ENCODE results near the gene FHIT. TPM values are rescaled to one million over a fixed set of nuclear protein-coding genes. Genes with fewer than 3 reads are reported as not detected.

Gene FHIT
- total and polyA plus RNA-seq, 2 donors from 2014 or later, result 20.2 to 61.2 TPM

DNA sequence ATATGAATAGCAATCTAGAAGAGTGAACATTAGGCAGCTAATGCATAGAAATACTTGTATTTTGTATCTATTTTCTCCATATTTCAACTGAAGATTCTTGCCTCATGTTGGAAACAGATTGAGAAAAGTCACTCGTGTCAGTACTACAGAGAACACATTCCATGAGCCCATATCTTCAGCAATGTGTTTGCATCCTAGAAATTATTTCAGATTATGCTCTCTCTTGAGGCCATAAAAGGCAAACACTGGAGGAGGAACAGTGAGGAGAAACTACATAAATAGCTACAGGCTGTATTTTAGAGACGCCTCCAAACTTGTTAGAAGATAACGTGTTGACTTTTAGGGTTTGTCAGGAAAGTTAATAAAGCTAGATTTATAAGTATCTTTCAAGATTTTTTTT is 906.9 kb downstream of the FHIT start:
- H3K36me3 ChIP-seq (ENCODE audit: control insufficient read depth in 2 of 3, insufficient read depth in 3 of 3, low read length in 3 of 3), result no peaks in the 10 kb centered on the region
- H3K9ac ChIP-seq (ENCODE audit: low read length in 3 of 3), result no peak overlapping the region
- H3K27me3 ChIP-seq (ENCODE audit: control insufficient read depth, insufficient read depth, low read length), result no peaks in the 10 kb centered on the region
- TF ChIP-seq, protein P1, sequence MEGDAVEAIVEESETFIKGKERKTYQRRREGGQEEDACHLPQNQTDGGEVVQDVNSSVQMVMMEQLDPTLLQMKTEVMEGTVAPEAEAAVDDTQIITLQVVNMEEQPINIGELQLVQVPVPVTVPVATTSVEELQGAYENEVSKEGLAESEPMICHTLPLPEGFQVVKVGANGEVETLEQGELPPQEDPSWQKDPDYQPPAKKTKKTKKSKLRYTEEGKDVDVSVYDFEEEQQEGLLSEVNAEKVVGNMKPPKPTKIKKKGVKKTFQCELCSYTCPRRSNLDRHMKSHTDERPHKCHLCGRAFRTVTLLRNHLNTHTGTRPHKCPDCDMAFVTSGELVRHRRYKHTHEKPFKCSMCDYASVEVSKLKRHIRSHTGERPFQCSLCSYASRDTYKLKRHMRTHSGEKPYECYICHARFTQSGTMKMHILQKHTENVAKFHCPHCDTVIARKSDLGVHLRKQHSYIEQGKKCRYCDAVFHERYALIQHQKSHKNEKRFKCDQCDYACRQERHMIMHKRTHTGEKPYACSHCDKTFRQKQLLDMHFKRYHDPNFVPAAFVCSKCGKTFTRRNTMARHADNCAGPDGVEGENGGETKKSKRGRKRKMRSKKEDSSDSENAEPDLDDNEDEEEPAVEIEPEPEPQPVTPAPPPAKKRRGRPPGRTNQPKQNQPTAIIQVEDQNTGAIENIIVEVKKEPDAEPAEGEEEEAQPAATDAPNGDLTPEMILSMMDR (IDR thresholded peaks at IDR 0.05; ENCODE audit: borderline replicate concordance, extremely low read depth, insufficient read depth), result no peak
- intact Hi-C loops (cut with DNase I), result no loop called here
- no peak overlapping the region for H3K27ac ChIP-seq (ENCODE audit: low read depth in 2 of 2, low read length in 2 of 2)
- DNase-seq (peak in 1 of 5 donors; percentile 16), FAIRE-seq (no peak)
- no peak overlapping the region for H3K4me3 ChIP-seq (ENCODE audit: low read length in 3 of 3)
- H3K4me1 ChIP-seq (ENCODE audit: control insufficient read depth in 2 of 3, insufficient read depth in 2 of 3, low read depth in 1 of 3, low read length in 3 of 3), result no peaks in the 10 kb centered on the region
- no peaks in the 10 kb centered on the region for H3K9me3 ChIP-seq (ENCODE audit: control insufficient read depth in 2 of 3, insufficient read depth in 1 of 3, low read length in 3 of 3)

DNA sequence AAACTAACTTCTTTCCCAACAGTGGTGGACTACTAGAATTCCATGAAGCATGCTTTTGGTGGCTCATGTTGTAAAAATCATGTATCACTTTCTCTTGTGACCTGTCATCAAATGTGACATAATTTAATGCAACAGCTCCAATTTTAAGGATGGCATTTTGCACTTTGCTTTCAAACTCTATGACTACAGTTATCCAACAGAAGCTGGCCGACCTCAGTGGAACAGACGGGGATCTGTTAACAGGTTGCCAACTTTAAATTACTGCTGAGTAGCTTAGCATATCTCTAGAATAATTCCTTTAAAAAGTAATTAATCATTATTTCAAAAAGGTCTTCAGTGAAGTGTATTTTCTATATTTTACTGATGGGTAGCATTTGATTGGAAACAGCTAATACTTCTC is 907.4 kb downstream of the FHIT start:
- Histone ChIP-seq H3K4me3 (ENCODE audit: low read length in 3 of 3) (no peak overlapping the region), H3K27ac (ENCODE audit: low read depth in 2 of 2, low read length in 2 of 2) (no peak overlapping the region), H3K9me3 (ENCODE audit: control insufficient read depth in 2 of 3, insufficient read depth in 1 of 3, low read length in 3 of 3) (no peaks in the 10 kb centered on the region), H3K9ac (ENCODE audit: low read length in 3 of 3) (no peak overlapping the region), H3K27me3 (ENCODE audit: control insufficient read depth, insufficient read depth, low read length) (no peaks in the 10 kb centered on the region), H3K36me3 (ENCODE audit: control insufficient read depth in 2 of 3, insufficient read depth in 3 of 3, low read length in 3 of 3) (no peaks in the 10 kb centered on the region), H3K4me1 (ENCODE audit: control insufficient read depth in 2 of 3, insufficient read depth in 2 of 3, low read depth in 1 of 3, low read length in 3 of 3) (no peaks in the 10 kb centered on the region)
- TF ChIP-seq, protein P1 (IDR thresholded peaks at IDR 0.05; ENCODE audit: borderline replicate concordance, extremely low read depth, insufficient read depth), result no peak
- intact Hi-C loops (cut with DNase I), result no loop called here
- FAIRE-seq (no peak), DNase-seq (no peak)

DNA sequence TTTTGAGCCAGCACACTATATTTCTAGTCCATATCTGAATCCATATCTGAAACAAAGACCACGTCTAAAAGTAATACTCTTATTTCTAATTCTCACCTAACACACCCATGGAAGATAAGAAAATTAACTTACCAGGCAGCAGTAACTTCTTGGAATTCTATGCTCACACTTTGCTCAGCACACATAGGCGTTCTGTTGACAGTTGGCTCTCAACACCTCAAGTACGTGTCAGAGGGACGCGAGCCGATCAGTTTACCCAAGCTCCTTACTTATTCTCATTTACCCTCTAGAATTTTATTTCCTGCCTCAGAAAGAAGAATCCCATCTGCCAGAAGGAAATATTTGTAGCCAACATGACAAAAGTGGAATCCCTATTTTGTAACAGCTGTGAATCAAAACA is 911.9 kb downstream of the FHIT start:
- no peak overlapping the region for H3K27ac ChIP-seq (ENCODE audit: low read depth in 2 of 2, low read length in 2 of 2)
- H3K9me3 ChIP-seq (ENCODE audit: control insufficient read depth in 2 of 3, insufficient read depth in 1 of 3, low read length in 3 of 3), result no peaks in the 10 kb centered on the region
- H3K27me3 ChIP-seq (ENCODE audit: control insufficient read depth, insufficient read depth, low read length), result no peaks in the 10 kb centered on the region
- no peak overlapping the region for H3K9ac ChIP-seq (ENCODE audit: low read length in 3 of 3)
- no peaks in the 10 kb centered on the region for H3K4me1 ChIP-seq (ENCODE audit: control insufficient read depth in 2 of 3, insufficient read depth in 2 of 3, low read depth in 1 of 3, low read length in 3 of 3)
- TF ChIP-seq, protein P1 (IDR thresholded peaks at IDR 0.05; ENCODE audit: borderline replicate concordance, extremely low read depth, insufficient read depth), result no peak
- no peak overlapping the region for H3K4me3 ChIP-seq (ENCODE audit: low read length in 3 of 3)
- intact Hi-C loops (cut with DNase I), result no loop called here
- H3K36me3 ChIP-seq (ENCODE audit: control insufficient read depth in 2 of 3, insufficient read depth in 3 of 3, low read length in 3 of 3), result no peaks in the 10 kb centered on the region
- no peak for FAIRE-seq
- DNase-seq, result no peak

DNA sequence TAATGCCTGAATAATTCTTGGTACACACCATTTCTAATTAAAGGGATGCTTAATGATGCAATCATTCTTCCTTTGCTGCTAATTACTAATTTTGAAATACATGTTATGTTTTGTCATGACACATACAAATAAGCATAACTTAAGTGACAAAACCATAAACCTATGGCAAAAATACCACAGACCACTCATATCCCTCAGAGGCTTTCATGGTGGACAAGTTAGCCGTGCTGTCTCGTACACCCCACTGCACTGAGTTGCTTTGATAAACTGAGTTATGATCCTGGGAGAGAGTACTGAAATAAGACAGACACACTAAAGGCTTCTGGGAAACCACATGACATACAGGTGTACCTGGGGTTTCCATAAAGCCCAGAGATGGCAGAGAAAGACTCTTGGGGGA is 913.8 kb downstream of the FHIT start:
- no peaks in the 10 kb centered on the region for H3K9me3 ChIP-seq (ENCODE audit: control insufficient read depth in 2 of 3, insufficient read depth in 1 of 3, low read length in 3 of 3)
- TF ChIP-seq, protein P1 (IDR thresholded peaks at IDR 0.05; ENCODE audit: borderline replicate concordance, extremely low read depth, insufficient read depth), result no peak
- no peaks in the 10 kb centered on the region for H3K4me1 ChIP-seq (ENCODE audit: control insufficient read depth in 2 of 3, insufficient read depth in 2 of 3, low read depth in 1 of 3, low read length in 3 of 3)
- no peaks in the 10 kb centered on the region for H3K27me3 ChIP-seq (ENCODE audit: control insufficient read depth, insufficient read depth, low read length)
- no peak overlapping the region for H3K27ac ChIP-seq (ENCODE audit: low read depth in 2 of 2, low read length in 2 of 2)
- FAIRE-seq, result no peak
- DNase-seq, result no peak
- intact Hi-C loops (cut with DNase I), result no loop called here
- no peaks in the 10 kb centered on the region for H3K36me3 ChIP-seq (ENCODE audit: control insufficient read depth in 2 of 3, insufficient read depth in 3 of 3, low read length in 3 of 3)
- no peak overlapping the region for H3K4me3 ChIP-seq (ENCODE audit: low read length in 3 of 3)
- no peak overlapping the region for H3K9ac ChIP-seq (ENCODE audit: low read length in 3 of 3)

All from kidney (tissue), 14 donors.